ENCODE data around the gene PDLIM3.

The PDLIM3 gene

GRCh38 chr4:185471235-185472102 is 63.8 kb downstream of the PDLIM3 start, which contains the start of gene CCDC110:
Gene CCDC110 (minus strand): TSS chr4:185471733. CDS start chr4:185471683, 50 bp downstream.
- peak; percentile 79 to 83 for DNase-seq (ENCODE audit: low read depth in 2 of 2)

- DNase-seq (ENCODE audit: low read depth in 2 of 2): no peak
These were observed 64.7 kb downstream of the PDLIM3 start for GRCh38 chr4:185470501-185471195.

GRCh38 chr4:185469580-185470154 is 65.6 kb downstream of the PDLIM3 start:
- DNase-seq (ENCODE audit: low read depth in 2 of 2): no peak

GRCh38 chr4:185468999-185469398 is 66.3 kb downstream of the PDLIM3 start:
- DNase-seq (ENCODE audit: low read depth in 2 of 2): no peak

GRCh38 chr4:185467991-185468390 is 67.3 kb downstream of the PDLIM3 start:
- no peak for DNase-seq (ENCODE audit: low read depth in 2 of 2)

DNA sequence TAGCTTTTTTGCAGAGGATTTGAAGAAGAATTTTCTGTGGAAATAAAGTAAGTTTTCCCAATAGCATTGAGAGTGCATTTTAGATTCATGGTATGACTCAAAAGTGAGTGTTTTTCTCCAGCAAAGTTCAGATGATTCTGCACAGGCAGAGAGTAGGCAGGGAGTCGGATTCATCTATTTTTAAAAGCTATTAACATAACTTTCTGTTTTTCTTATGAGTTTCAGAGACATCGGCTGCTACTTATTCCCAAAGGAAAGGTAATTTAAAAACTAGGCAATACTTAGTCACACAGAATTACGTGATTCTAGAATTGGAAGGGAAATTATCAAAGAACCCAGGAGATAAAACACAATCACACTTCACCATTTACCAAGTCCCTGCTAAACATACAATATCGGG is 68.2 kb downstream of the PDLIM3 start:
- no peak for DNase-seq (ENCODE audit: low read depth in 2 of 2)

GRCh38 chr4:185465707-185466106 is 69.6 kb downstream of the PDLIM3 start:
- no peak for DNase-seq (ENCODE audit: low read depth in 2 of 2)

DNA sequence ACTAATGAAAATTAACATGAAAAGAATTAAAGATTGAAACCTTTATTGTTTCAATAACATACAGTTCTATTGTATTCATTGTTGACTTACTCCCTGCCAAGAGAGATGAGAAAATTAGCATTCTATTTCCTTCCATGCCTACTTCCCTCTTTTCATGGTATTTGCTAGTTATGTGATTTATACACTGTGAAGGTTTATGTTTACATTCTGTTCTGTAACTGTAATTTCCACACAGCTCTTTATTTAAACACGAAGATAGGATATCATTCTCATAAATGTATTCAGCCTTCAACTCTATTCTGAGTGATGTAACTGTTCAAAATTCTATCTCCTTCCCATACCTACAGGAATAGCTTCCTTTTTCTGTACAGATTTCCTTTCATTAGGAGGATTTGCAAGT is 70.4 kb downstream of the PDLIM3 start:
- no peak for DNase-seq (ENCODE audit: low read depth in 2 of 2)

- DNase-seq (ENCODE audit: low read depth in 2 of 2): no peak
These were observed 71.1 kb downstream of the PDLIM3 start for GRCh38 chr4:185464183-185464582.

DNA sequence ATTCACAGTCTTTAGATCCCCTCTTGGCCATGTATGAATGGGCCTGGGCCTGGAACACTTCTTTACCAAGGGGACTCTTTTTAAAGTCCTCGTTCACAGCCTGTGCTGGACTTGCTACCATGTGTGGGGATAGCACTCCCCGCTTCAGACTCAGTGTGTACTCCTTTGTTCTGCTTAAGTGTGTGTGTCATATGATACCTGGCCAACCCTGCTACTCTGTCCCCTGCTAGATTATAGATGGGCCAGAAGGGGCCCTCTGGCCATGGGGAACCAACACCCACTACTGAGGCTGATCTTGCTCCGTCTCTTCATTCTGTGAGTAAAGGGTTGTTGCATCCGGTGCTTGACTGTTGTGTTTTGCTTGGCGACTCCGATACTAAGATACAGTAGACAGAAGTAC is 71.8 kb downstream of the PDLIM3 start:
- DNase-seq (ENCODE audit: low read depth in 2 of 2): no peak

GRCh38 chr4:185461565-185461964 is 73.7 kb downstream of the PDLIM3 start:
- DNase-seq (ENCODE audit: low read depth in 2 of 2): no peak

DNA sequence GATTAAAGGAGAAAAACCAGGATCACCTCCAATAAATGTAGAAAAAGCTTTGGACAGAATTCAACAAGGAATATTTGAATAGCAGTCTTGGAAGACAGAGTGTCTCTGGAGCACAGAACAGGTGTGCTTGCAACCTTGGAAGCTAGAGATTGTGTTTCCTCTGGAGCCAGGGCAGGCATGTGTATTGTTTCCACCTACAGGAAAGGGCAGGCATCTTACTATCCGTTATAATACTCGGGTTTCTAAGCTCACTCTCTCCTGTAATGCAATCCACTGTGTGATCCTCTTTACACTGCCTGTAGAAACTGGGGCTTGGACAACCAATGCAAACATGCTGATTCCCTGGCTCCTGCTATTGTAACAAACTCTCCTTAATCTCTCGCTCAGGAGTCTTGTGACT is 78.2 kb downstream of the PDLIM3 start:
- DNase-seq (ENCODE audit: low read depth in 2 of 2): no peak

- DNase-seq (ENCODE audit: low read depth in 2 of 2): no peak
These were observed 79.2 kb downstream of the PDLIM3 start for GRCh38 chr4:185456131-185456530.

All from fibroblast of skin of left quadriceps (primary cell).